ENCODE results near the gene MEF2C. TPM values are rescaled to one million over a fixed set of nuclear protein-coding genes. Genes with fewer than 3 reads are reported as not detected.

The MEF2C gene
- total RNA-seq, 1 experiment from 2014 or later = 9.9 TPM

- CTCF ChIA-PET = interaction anchor here (0.6 kb wide), 1 partner anchor 631 kb away, joined by 3 read pairs; no protein-coding TSS in a partner anchor
- ATAC-seq = peak; percentile 82
- Histone ChIP-seq H3K4me1 (ENCODE audit: control insufficient read depth, insufficient read depth, low read length) (peaks cover 38% of the 10 kb centered on the region), H3K4me3 (ENCODE audit: low read depth in 2 of 2, low read length in 2 of 2) (peak overlapping the region; percentile 13 to 38; a peak in 3 of 4 replicates), H3K9me3 (ENCODE audit: control insufficient read depth, insufficient read depth, low read depth, low read length) (no peaks in the 10 kb centered on the region), H3K27me3 (ENCODE audit: control insufficient read depth, insufficient read depth, low read length) (no peaks in the 10 kb centered on the region), H3K36me3 (ENCODE audit: control insufficient read depth, insufficient read depth, low read length) (no peaks in the 10 kb centered on the region; the same call in 1 of the 2 replicates), H3K27ac (ENCODE audit: low read length) (peak overlapping the region; percentile 91)
- intact Hi-C loops (cut with micrococcal nuclease; ENCODE audit: unreplicated experiment) (loop anchor here (5.0 kb wide), 1 partner anchor 55 kb away; the partner anchor contains the start of gene MEF2C), in situ Hi-C loops (cut with HindIII; ENCODE audit: low pct_unique_long_range_greater_than_20kb, low sequenced_read_pairs) (no loop called here)
- DNase-seq (ENCODE audit: low read depth, low spot score) = no peak
- POLR2A ChIA-PET = interaction anchor here (0.6 kb wide), 1 partner anchor 440 kb away, joined by 5 read pairs; no protein-coding TSS in a partner anchor
- BruUV-seq (replicated peaks) = no TSS peak
- TF ChIP-seq POLR2AphosphoS5 (IDR thresholded peaks at IDR 0.05; ENCODE audit: low read depth, low read length) (no peak), TCF7L2 (IDR thresholded peaks at IDR 0.05; ENCODE audit: low read depth, low read length) (no peak), SIN3A (IDR thresholded peaks at IDR 0.05; ENCODE audit: borderline replicate concordance, insufficient read depth, low read depth, low read length) (no peak), CTCF (IDR thresholded peaks at IDR 0.05) (no peak), REST (IDR thresholded peaks at IDR 0.05; ENCODE audit: insufficient read depth in 1 of 2, low read depth in 2 of 2, low read length in 1 of 2) (no peak)
These were observed 56.1 kb downstream of the MEF2C start for GRCh38 chr5:88826646-88827585.

GRCh38 chr5:88825584-88826315 is 57.2 kb downstream of the MEF2C start:
- Histone ChIP-seq H3K9me3 (ENCODE audit: control insufficient read depth, insufficient read depth, low read depth, low read length) (no peaks in the 10 kb centered on the region), H3K36me3 (ENCODE audit: control insufficient read depth, insufficient read depth, low read length) (no peaks in the 10 kb centered on the region; the same call in 1 of the 2 replicates), H3K4me3 (ENCODE audit: low read depth in 2 of 2, low read length in 2 of 2) (peak overlapping the region; percentile 3 to 23; a peak in 3 of 4 replicates), H3K27me3 (ENCODE audit: control insufficient read depth, insufficient read depth, low read length) (no peaks in the 10 kb centered on the region), H3K27ac (ENCODE audit: low read length) (peak overlapping the region; percentile 91), H3K4me1 (ENCODE audit: control insufficient read depth, insufficient read depth, low read length) (peaks cover 35% of the 10 kb centered on the region)
- ChIA-PET CTCF (interaction anchor here (0.6 kb wide), 1 partner anchor 632 kb away, joined by 3 read pairs; no protein-coding TSS in a partner anchor), POLR2A (no interaction called here)
- ATAC-seq = peak; percentile 72
- BruUV-seq (replicated peaks) = no TSS peak
- TF ChIP-seq POLR2AphosphoS5 (IDR thresholded peaks at IDR 0.05; ENCODE audit: low read depth, low read length) = no peak
- in situ Hi-C loops (cut with HindIII; ENCODE audit: low pct_unique_long_range_greater_than_20kb, low sequenced_read_pairs) = no loop called here
- DNase-seq (ENCODE audit: low read depth, low spot score) = no peak
- intact Hi-C loops (cut with micrococcal nuclease; ENCODE audit: unreplicated experiment) = loop anchor here (5.0 kb wide), 1 partner anchor 57 kb away; the partner anchor contains the start of gene MEF2C
